NCI-H2029 treated with DMSO at 0.1 percent for 48 hours (cell line): Measurements from ENCODE around the gene UGT1A3.

Source experiments
- DNase-seq: peaks from one replicate; lab custom pipeline; 2025; lab: John Stamatoyannopoulos, UW

UGT1A3 gene

DNA sequence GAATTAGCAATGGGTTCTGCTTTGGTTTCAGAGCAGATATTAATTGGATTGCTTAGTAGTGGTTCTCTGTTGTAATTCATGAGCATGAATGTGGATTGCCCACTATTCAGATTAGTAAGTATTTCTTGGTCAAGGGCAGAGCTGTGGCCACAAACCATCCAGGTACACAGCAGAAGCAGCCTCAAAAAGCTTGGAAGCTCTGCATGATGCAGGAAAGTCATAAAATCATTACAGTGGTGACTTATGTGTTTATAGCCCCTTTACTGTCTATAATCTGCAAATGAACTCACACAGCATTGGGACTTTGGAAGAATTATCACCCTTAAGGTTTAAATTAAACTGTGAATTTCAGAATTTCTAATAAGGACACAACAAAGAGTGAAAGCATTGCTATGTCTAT is 29.3 kb downstream of the UGT1A3 start:
- no peak for DNase-seq

DNA sequence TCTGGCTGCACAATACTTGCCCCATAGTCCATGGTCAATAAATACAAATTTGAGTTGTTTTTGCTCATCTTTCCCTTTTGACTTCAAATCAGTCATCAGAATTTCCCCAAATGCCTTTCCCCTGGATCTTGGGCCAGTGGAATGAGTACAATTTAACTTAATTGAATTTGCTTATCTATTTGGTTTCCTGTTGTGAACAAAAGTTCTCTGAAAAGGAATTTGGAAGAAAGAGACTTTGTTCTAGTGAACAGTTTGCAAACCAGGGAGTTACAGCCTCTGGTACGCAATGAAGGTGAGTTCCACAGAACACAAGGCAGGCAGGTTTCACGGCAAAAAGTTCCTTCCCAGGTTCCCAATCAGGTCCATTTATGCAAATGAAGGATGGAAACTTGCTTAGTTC is 30.0 kb downstream of the UGT1A3 start:
- DNase-seq, result no peak

DNA sequence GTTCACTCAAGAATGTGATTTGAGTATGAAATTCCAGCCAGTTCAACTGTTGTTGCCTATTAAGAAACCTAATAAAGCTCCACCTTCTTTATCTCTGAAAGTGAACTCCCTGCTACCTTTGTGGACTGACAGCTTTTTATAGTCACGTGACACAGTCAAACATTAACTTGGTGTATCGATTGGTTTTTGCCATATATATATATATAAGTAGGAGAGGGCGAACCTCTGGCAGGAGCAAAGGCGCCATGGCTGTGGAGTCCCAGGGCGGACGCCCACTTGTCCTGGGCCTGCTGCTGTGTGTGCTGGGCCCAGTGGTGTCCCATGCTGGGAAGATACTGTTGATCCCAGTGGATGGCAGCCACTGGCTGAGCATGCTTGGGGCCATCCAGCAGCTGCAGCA is 31.2 kb downstream of the UGT1A3 start, which contains the start of gene UGT1A1:
Gene UGT1A1, plus strand, starts transcription at position 228 of the 400 bp plus-strand sequence. Its CDS starts 18 bp downstream, at position 246.
- no peak for DNase-seq

DNA sequence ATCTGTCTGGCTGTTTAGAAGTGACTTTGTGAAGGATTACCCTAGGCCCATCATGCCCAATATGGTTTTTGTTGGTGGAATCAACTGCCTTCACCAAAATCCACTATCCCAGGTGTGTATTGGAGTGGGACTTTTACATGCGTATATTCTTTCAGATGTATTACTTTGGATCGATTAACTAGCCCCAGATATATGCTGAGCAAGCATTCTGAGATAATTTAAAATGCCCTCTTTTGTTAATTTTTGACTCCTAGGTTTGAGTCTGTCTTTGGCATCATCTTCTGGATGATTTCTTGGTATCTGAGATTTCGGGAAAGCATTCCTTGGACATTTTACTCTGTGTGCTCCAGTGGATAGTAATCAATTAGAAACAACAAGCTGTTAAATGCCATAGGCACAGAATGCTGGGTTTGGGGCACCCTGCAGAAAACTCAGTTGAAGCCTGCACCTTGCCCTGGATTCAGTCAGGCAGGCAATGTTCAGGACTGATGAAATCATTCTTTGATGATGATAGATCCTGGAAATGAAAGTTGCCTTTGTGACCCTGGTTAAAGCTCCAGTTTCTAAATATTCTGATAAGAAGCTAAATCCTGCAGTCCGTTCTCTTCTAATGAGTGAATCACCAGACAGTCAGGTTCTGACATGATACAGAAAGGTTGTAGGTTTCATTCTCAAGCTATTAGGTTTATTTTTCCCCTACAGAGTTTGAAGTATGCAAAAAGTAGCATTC is 32.4 kb downstream of the UGT1A3 start:
- DNase-seq, result no peak

DNA sequence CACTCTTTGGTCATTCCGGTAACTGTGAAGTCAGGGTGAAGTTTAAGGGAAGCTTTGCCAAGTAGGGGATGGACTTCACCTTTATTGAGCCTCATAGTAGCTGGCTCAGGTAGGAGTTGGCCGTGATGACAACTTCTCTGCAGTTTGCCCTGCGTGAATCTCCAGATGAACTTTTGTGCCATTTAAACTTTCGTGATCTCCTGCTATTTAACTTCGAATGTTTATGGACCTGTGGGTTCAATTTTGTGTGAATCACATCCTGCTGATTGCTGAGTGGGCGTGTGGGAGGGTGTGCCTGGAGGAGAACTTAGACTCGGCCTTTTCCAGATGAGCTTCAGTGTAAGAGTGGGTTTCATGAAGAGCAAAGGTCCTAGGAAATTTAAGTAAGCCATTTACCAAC is 35.4 kb downstream of the UGT1A3 start:
- DNase-seq, result no peak

DNA sequence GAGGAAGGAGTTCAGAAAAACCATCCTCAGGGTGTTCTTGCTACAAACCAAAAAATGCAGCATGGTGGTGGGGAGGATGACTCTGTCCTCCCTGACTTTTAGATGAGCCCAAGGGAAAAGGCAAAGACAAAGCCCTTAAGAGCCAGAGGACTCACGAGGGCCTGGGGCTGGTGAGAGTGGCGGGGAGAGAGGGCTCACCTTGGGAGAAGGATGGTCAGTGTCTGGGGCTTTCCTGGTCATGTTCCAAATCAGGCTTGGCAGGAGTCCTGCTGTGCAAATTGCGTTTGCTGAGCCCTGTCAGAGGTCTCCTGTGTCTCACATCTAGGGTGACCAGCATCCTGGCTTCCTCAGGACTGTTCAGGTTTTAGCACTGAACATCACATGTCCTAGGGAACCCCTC is 35.9 kb downstream of the UGT1A3 start:
- DNase-seq, result no peak

DNA sequence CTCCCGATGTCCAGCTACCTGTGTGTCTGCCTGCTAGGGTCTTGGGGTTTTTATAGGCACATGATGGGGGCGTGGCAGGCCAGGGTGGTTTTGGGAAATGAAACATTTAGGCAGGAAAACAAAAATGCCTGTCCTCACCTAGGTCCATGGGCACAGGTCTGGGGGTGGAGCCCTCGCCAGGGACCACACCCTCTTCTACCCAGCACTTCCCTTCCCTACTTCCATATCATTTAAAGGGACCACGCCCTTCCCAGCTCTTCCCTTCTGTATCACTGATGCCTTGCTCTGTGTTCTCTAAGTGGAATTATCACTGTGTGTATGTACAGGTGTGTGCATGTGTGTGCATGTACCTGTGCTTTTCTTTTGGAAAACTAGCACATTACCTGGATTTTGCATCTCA is 37.6 kb downstream of the UGT1A3 start:
- DNase-seq, result no peak

DNA sequence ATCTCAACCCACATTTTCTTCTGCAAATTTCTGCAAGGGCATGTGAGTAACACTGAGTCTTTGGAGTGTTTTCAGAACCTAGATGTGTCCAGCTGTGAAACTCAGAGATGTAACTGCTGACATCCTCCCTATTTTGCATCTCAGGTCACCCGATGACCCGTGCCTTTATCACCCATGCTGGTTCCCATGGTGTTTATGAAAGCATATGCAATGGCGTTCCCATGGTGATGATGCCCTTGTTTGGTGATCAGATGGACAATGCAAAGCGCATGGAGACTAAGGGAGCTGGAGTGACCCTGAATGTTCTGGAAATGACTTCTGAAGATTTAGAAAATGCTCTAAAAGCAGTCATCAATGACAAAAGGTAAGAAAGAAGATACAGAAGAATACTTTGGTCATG is 39.2 kb downstream of the UGT1A3 start:
- no peak for DNase-seq

DNA sequence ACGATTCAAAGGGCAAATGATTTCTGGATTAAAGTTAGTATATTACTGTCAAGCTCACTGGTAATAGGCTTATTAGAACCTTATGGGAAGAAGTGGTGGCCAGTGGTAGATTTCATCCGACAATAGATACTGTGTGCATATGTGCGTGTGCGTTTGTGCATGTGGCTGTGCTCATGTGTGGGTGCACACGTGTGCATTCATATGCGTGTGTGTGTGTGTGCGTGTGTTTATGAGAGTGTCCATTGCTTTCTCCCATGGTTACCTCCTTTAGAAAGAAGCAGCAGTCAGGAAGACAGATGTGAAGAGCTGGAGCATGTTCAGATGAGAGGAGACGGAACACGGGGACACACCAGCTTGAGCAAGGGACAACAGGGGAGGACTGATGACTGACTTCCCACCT is 40.4 kb downstream of the UGT1A3 start:
- no peak for DNase-seq

DNA sequence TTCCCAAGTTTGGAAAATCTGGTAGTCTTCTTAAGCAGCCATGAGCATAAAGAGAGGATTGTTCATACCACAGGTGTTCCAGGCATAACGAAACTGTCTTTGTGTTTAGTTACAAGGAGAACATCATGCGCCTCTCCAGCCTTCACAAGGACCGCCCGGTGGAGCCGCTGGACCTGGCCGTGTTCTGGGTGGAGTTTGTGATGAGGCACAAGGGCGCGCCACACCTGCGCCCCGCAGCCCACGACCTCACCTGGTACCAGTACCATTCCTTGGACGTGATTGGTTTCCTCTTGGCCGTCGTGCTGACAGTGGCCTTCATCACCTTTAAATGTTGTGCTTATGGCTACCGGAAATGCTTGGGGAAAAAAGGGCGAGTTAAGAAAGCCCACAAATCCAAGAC is 43.3 kb downstream of the UGT1A3 start:
- DNase-seq, result no peak

DNA sequence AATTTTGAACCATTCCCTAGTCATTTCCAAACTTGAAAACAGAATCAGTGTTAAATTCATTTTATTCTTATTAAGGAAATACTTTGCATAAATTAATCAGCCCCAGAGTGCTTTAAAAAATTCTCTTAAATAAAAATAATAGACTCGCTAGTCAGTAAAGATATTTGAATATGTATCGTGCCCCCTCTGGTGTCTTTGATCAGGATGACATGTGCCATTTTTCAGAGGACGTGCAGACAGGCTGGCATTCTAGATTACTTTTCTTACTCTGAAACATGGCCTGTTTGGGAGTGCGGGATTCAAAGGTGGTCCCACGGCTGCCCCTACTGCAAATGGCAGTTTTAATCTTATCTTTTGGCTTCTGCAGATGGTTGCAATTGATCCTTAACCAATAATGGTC is 43.7 kb downstream of the UGT1A3 start:
- no peak for DNase-seq

DNA sequence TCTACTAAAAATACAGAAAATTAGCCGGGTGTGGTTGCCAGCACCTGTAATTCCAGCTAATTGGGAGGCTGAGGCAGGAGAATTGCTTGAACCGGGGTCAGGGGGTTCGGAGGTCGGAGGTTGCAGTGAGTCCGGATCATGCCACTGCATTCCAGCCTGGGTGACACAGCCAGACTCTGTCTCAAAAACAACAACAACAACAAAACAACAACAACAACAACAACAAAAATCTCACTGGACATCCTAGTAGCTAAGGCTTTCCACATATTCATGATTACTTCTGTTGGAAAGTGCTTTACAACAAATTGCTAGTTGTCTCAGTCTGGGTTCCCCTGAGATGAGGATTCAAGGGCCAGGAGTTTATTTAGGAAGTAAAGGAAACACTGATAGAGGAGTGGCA is 45.0 kb downstream of the UGT1A3 start:
- DNase-seq, result no peak

DNA sequence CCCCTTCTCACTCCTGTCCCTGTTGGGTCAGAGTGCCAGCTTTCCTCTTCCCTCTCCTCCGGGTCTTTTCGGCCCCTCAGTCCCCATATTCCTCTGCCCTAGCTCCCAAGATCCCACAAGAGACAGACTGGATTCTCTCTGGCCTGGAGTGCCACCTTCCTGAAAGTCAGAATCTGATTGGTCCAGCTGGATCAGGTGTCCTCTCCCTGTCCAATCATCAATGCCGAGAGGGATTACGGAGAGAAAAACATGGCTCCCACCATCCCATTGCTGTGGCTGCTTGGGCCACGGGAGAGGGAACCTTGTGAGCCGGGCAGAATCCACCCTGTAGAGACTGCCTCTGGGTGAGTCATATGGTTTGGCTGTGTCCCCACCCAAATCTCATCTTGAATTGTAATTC is 46.6 kb downstream of the UGT1A3 start:
- DNase-seq, result no peak

DNA sequence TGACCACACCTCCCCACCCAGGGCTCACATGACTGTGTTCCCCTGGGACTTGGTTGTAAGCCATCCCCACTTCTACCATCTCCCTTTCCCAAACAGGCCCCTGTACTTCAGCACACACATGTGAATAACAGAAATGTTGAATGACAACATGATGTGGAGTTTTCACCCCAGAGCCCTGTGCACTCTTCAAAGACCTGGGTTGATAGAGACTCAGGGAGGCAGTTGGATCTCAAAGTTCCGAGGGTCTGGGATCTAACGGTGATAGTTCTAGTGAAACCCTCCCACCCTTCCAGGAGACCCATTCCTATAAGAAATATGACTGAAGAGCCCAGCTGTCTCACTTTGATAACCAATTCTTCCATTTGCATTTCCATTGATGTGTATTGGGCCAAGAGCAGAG is 49.2 kb downstream of the UGT1A3 start, which contains the start of gene MROH2A:
Gene MROH2A, plus strand, starts transcription at position 301 of the 400 bp plus-strand sequence. CDS start 1,029 bp downstream, outside the sequence.
- no peak for DNase-seq

DNA sequence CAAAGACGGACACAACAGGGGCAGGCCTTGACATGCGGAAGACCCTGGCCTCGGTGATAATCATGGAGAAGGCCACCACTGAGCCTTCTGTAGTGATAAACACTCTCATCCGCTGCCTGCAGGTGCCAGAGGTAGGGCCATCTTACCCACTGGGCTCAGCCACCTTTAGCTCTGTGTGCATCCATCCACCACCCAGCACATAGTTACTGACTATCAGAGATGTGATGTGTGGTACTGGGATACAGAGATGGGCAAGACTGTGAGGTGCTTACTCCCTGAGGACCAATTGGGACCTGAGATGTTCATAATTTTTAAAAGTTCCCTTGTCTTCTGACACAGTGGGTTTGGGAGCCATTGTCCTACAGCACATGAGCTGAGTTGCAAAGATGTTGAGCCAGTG is 50.9 kb downstream of the UGT1A3 start:
- DNase-seq, result no peak

DNA sequence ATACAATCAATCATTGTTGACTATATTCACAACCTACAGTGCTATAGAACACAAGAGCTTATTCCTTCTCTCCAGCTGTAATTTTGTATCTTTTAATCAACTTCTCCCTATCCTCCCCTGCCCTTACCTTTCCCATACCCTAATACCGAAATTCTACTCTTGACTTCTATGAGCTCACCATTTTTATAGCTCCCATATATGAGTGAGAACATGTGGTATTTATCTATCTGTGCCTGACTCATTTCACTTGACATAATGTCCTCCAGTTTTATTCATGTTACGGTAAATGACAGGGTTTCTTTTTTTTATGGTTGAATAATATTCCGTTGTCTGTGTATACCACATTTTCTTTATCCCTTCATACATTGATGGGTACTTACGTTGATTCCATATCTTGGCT is 51.9 kb downstream of the UGT1A3 start:
- DNase-seq, result no peak

DNA sequence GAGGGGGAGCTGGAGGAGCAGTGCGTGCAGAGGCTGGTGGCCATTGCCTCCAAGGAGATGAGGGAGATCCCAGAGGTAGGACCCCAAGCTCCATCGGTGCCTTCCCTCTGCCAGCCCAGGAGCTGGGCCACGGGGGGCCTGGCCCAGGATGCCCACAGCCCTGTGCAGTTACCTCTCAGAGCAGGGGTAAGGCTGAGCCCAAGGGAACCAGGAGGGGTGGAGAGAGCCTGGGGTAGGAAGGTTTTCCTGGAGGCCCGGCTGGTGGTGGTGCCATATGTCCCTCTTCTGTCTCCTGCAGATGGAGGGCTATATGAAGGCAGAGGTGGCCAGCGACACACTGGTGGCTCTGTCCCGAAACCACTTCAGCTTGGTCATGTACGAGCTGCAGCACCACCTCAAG is 60.7 kb downstream of the UGT1A3 start:
- DNase-seq, result no peak

DNA sequence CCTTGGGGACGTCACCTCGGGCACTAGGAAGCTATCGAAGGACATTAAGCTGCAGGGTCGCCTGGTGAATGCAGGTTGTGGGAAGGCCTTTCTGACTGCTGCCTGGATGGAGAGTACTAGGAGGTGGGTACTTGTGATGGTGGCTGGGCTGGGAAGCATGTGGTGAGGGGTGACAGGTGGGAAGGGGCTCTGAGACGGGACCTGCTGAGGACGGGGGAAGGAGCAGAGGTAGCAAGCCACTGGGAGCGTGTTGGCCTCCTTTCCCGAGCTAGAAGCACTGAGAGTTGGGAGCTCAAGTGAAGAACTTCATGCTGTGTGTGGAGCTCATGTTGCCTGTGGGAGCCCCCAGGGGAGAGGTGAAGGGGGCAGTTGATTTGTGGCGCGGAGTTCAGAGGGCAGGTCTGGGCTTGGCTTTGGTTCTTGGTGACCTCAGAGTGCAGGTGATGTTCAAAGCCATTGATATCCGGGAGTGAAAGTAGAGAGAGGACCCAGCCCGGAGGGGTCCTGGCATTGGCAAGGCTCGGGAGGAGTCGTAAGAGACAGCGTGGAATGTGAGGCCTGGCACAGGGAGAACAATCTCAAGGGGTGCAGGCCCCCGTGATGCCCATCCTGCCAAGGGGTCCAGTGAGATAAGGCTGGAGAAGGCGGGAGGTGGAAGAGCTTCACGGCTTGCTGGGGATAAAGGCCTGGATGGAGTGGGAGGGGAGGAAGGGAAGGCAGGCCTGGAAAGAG is 62.5 kb downstream of the UGT1A3 start:
- no peak for DNase-seq

DNA sequence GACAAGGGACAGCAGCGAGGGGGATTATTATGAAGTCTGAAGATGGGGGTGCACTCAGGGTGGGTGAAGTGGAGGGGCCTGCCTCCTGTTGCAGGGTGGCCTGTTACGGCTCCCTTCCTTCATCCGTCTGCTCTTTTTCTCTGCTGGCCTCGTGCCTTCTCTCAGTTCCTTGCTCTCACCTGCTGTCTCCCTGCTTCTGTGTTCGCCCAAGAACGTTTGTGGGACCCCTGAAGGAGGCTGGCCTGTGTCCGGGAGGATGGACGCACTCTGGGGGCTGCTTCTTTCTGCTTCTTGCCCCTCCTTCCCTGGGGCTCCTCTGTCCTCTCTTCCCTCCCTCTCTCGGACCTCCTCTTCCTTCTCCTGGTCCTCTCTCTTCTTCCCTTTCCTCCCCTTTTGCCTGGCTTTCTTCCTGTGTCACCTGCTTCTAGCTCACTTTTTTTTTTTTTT is 63.1 kb downstream of the UGT1A3 start:
- DNase-seq, result no peak

DNA sequence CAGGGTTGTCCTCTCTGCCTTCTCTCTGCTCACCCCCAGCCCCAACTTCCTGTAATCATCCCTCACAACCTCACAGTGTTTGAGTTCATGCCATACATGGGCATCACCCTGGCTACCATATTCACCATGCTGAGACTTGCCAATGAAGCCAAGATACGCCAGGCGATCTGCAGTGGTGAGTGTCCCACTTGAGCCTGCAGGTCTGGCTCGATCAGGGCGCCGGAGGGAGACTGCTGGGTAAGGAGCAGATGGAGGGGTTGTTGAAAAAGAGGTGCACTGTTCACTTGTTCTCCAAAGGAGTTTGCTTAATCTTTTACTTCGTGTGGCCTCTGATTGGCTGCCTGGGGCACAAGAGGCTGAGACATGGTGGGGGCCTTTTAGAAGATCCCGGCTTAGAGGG is 63.9 kb downstream of the UGT1A3 start:
- no peak for DNase-seq

DNA sequence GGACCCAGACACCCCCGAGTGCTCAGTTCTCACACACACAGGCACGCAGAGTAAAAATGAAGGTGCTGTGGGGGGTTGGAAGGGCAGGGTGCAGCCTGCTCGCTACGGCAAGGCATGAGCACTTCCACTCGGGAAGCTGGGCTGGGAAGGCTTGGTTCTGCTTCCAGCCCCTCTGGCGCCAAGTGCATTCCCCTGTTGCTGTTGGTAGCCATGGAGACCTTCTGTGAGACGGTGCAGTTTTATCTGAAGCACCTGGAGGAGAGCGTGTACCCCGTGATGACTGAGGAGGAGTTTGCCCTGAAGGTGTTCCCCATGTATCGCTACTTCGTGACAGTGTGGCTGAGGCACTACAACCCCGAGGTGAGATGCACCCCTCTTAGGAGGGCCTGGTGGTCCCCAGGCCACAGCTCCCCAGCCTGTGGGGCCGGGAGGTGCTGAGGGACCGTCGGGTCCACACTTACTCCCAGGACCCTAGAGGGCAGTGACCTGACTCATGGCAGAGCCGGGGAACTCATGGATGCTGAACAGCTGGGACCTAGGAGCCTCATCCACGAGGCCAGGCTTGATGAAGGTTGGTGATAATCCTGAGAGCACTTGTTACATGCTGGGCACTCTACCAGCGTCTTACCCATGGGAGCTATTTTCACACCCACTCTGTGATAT is 64.8 kb downstream of the UGT1A3 start:
- no peak for DNase-seq

DNA sequence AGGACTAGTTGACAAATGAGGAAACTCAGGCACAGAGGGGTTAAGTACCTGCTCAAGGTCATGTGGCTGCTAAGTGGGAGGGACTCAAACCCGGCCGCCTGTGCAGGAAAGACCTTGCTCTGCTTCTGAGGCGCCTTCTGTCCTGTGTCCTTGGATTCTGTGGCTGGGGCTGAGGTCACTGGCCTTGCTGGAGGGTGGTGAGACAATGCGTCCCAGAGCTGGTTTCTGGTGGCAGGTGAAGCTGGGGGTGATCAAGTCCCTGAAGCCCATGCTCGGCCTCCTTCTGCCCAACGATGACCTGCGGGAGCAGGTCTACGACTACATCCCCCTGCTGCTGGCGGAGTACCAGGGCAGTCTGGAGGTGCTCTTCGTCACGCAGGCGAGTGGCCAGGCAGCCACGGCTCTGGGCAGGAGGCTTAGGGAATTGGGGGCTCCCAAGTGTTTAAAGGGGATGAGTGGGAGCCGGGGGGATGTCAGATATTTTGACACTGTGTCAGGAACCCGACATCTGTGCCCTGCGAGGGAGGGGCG is 65.4 kb downstream of the UGT1A3 start:
- no peak for DNase-seq

DNA sequence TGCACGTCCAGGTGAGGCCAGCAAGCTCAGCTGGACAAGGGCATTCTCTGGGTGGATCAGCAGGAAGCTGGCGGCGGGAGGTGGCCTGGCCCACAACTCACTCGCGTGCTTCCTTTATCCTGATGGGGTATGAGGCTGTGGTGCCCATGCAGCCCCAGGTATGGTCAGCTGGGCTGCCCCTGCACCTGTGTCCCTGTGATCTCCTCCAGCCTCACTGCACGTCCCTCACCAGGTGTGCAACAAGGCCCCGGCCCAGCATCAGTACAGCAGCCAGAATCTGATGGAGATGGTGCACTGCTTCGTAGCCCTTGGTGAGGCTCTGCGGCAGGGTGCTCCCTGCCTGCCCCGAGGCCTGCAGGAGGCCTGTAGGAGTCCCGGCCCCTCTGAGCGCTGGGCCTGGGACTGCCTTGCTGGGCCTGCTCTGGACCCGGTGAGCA is 66.9 kb downstream of the UGT1A3 start:
- no peak for DNase-seq
